A549 (cell line): Measurements from ENCODE around the gene DGKD. TPM values are rescaled to one million over a fixed set of nuclear protein-coding genes. Genes with fewer than 3 reads are reported as not detected.

Experiments used
- ATAC-seq, 2 experiments: fragments of 200-7000 bp in 1 of 2; fragments of >200 bp in 1 of 2; cut with Nextera tagmentation in 1 of 2; cut with Tn5 transposase in 1 of 2; 3 replicates each; pipeline versions ENCODE4 v1.8.0 to v1.9.1; 2018 to 2020; ENCODE audit warnings: mild to moderate bottlenecking in 1 of 2, moderate library complexity in 1 of 2
- CTCF ChIA-PET: fragments of 300-600 bp; sonication (Branson Sonifier 250); formaldehyde crosslinking; extraction: SDS; loops from one replicate; lab custom pipeline; 2021; ENCODE audit warnings: antibody characterized with exemption, inconsistent platforms; lab: Yijun Ruan, JAX
- POLR2A ChIA-PET: fragments of 350-600 bp; formaldehyde crosslinking; extraction: SDS; loops from one replicate; lab custom pipeline; 2021; ENCODE audit warnings: antibody characterized with exemption, inconsistent platforms; lab: Yijun Ruan, JAX
- DNase-seq, 2 experiments: peaks; one replicate each; pipeline versions ENCODE4 v3.0.0 to v3.0.0-alpha.2; 2011 to 2016; ENCODE audit warnings: low read depth in 1 of 2, low spot score in 1 of 2
- FAIRE-seq: peaks from 2 replicates; lab custom pipeline; 2011; peaks lifted over from hg19 to GRCh38; lab: Jason Lieb, UNC
- H3K27ac ChIP-seq, 2 experiments: fragments of >200 bp; sonication (Bioruptor Twin); formaldehyde crosslinking; 3 replicates each; pipeline ENCODE4 v1.5.1; 2016 to 2017
- H3K4me1 ChIP-seq: fragments of >200 bp; sonication (Bioruptor Twin); formaldehyde crosslinking; 3 replicates; pipeline ENCODE4 v1.6.1; 2016
- H3K4me2 ChIP-seq: fragments of >200 bp; sonication (Bioruptor Twin); formaldehyde crosslinking; 3 replicates; pipeline ENCODE4 v1.6.1; 2016
- H3K4me3 ChIP-seq: fragments of >200 bp; sonication (Bioruptor Twin); formaldehyde crosslinking; 3 replicates; pipeline ENCODE4 v1.5.1; 2016
- H3K9me3 ChIP-seq: fragments of >200 bp; sonication (Bioruptor Twin); formaldehyde crosslinking; 3 replicates; pipeline ENCODE4 v1.6.1; 2016
- ATOH8 ChIP-seq: fragments of 250-450 bp; sonication (Bioruptor Pico); IDR thresholded peaks from 2 replicates; pipeline ENCODE4 v1.5.0; 2020; ENCODE audit warnings: low read depth, mild to moderate bottlenecking, moderate library complexity
- BCL3 ChIP-seq: fragments of >200 bp; sonication (Bioruptor Twin); formaldehyde crosslinking; IDR thresholded peaks from 3 replicates; pipeline ENCODE4 v1.6.1; 2016
- CEBPB ChIP-seq, 2 experiments: fragments of >200 bp in 1 of 2; sonication (Bioruptor Twin) in 1 of 2; formaldehyde crosslinking in 1 of 2; IDR thresholded peaks; 2 replicates each; pipeline ENCODE4 v1.6.1; 2012 to 2016
- EHMT2 ChIP-seq: fragments of 200-600 bp; sonication (generic); IDR thresholded peaks from 2 replicates; pipeline ENCODE4 v1.6.1; 2016; ENCODE audit warnings: antibody characterized with exemption, low read depth, mild to moderate bottlenecking, moderate library complexity
- ESRRA ChIP-seq: fragments of 150-350 bp; IDR thresholded peaks from 2 replicates; pipeline ENCODE4 v1.6.1; 2014; ENCODE audit warnings: mild to moderate bottlenecking, low read length, borderline replicate concordance
- FOSL2 ChIP-seq, 2 experiments: fragments of 450-650 bp in 1 of 2; fragments of >200 bp in 1 of 2; sonication (Bioruptor Twin) in 1 of 2; formaldehyde crosslinking; IDR thresholded peaks; 2 replicates each; pipeline versions ENCODE4 v1.5.0 to v1.6.1; 2016 to 2020; ENCODE audit warnings: mild to moderate bottlenecking in 1 of 2, moderate library complexity in 1 of 2
- FOXS1 ChIP-seq: fragments of 250-450 bp; sonication (Bioruptor Pico); IDR thresholded peaks from 2 replicates; pipeline ENCODE4 v1.5.0; 2020; ENCODE audit warnings: mild to moderate bottlenecking, moderate library complexity
- GATA3 ChIP-seq: IDR thresholded peaks from 2 replicates; pipeline ENCODE4 v1.6.1; 2012; ENCODE audit warnings: borderline replicate concordance
- HOXA7 ChIP-seq: fragments of 250-450 bp; sonication (Bioruptor Pico); IDR thresholded peaks from 2 replicates; pipeline ENCODE4 v1.5.0; 2020; ENCODE audit warnings: mild to moderate bottlenecking, moderate library complexity
- HOXB13 ChIP-seq: fragments of 250-450 bp; sonication (Bioruptor Pico); IDR thresholded peaks from 2 replicates; pipeline ENCODE4 v1.5.0; 2020; ENCODE audit warnings: low read depth, mild to moderate bottlenecking, moderate library complexity
- HOXB5 ChIP-seq: fragments of 250-450 bp; sonication (Bioruptor Pico); IDR thresholded peaks from 2 replicates; pipeline ENCODE4 v1.5.0; 2020; ENCODE audit warnings: mild to moderate bottlenecking, moderate library complexity
- JUN ChIP-seq, 2 experiments: fragments of >200 bp; sonication (Bioruptor Twin); formaldehyde crosslinking; IDR thresholded peaks; 2 replicates in 1 of 2; 3 replicates in 1 of 2; pipeline ENCODE4 v1.6.1; 2016 to 2017
- KDM5A ChIP-seq: fragments of 200-600 bp; sonication (generic); IDR thresholded peaks from 2 replicates; pipeline ENCODE4 v1.6.1; 2016; ENCODE audit warnings: antibody characterized with exemption, mild to moderate bottlenecking
- MAX ChIP-seq: IDR thresholded peaks from 2 replicates; pipeline ENCODE4 v1.6.1; 2012
- NFE2L2 ChIP-seq: fragments of 150-350 bp; conservative IDR thresholded peaks from 2 replicates; pipeline ENCODE4 v1.6.1; 2014; ENCODE audit warnings: low read length
- NPAS2 ChIP-seq: fragments of 250-450 bp; sonication (Bioruptor Pico); IDR thresholded peaks from 2 replicates; pipeline ENCODE4 v1.8.0; 2022; ENCODE audit warnings: mild to moderate bottlenecking, moderate library complexity, borderline replicate concordance
- PBX3 ChIP-seq: IDR thresholded peaks from 2 replicates; pipeline ENCODE4 v1.6.1; 2012
- POLR2A ChIP-seq: IDR thresholded peaks from 2 replicates; pipeline ENCODE4 v1.6.1; 2012; ENCODE audit warnings: mild to moderate bottlenecking, low read length
- RFX5 ChIP-seq: fragments of 450-650 bp; IDR thresholded peaks from 2 replicates; pipeline ENCODE4 v1.7.1; 2014; ENCODE audit warnings: antibody characterized with exemption, mild to moderate bottlenecking, moderate library complexity
- SMC3 ChIP-seq: fragments of >200 bp; sonication (Bioruptor Twin); formaldehyde crosslinking; IDR thresholded peaks from 3 replicates; pipeline ENCODE4 v1.6.1; 2018; ENCODE audit warnings: inconsistent platforms
- SREBF2 ChIP-seq: fragments of 450-650 bp; IDR thresholded peaks from 2 replicates; pipeline ENCODE4 v1.6.1; 2014; ENCODE audit warnings: mild to moderate bottlenecking, moderate library complexity
- ZFP36 ChIP-seq: fragments of 450-650 bp; IDR thresholded peaks from 2 replicates; pipeline ENCODE4 v1.6.1; 2014; ENCODE audit warnings: borderline replicate concordance; ENCODE audit not compliant: partially characterized antibody
- ZSCAN20 ChIP-seq: fragments of 250-450 bp; sonication (Bioruptor Pico); IDR thresholded peaks from 2 replicates; pipeline ENCODE4 v1.8.0; 2022; ENCODE audit warnings: mild to moderate bottlenecking, moderate library complexity
- WGBS: methylation state at CpG from one replicate; pipeline ENCODE4 v1.1.6; 2017; ENCODE audit errors: missing lambda C conversion rate; 5-methylcytosine and 5-hydroxymethylcytosine counted together
- polyA plus RNA-seq, 4 experiments: library from polyadenylated mRNA; depleted of rRNA in 3 of 4; stranded (reverse); fragments of >200 nt; fragmentation: RNase III in 1 of 4; extraction: RNeasy Plus Mini Kit Qiagen cat#74134 plus additional on column Dnase treatment in 1 of 4; gene quantifications; 2 replicates in 3 of 4; 3 replicates in 1 of 4; pipeline ENCODE4 v1.2.3, GENCODE V29; 2011 to 2017

Gene DGKD
- polyA plus RNA-seq, 2 of the 4 experiments (the other 2 are of a cell fraction): 68.8 to 99.6 TPM

GRCh38 chr2:233341296-233341695 lies 13.0 kb upstream of the DGKD start:
- TF ChIP-seq FOXS1 (CRISPR knock-in tag): no peak
- no peak for TF ChIP-seq MAX
- no peak for TF ChIP-seq HOXB13 (CRISPR knock-in tag)
- no peak for TF ChIP-seq ZFP36
- TF ChIP-seq JUN (IDR thresholded peaks at IDR 0.05): no peak
- TF ChIP-seq SMC3: no peak
- WGBS: 87% methylated on average over 3 of the region's 3 CpGs
- FAIRE-seq: no peak
- no peak overlapping the region for H3K27ac ChIP-seq
- H3K4me2 ChIP-seq: no peak overlapping the region
- no peak for DNase-seq
- H3K4me3 ChIP-seq: no peak overlapping the region
- H3K4me1 ChIP-seq: 0 out of 3 replicates have a peak, but pooled peaks cover 3% of the 10 kb centered on the region
- ATAC-seq: no peak
- H3K9me3 ChIP-seq: peaks cover 5% of the 10 kb centered on the region; the same call in 1 of the 3 replicates
- CTCF ChIA-PET: interaction anchor here (0.5 to 2.8 kb wide), 4 partner anchors 10 to 491 kb away, joined by 3 to 6 read pairs (median 5); no protein-coding TSS in a partner anchor
- POLR2A ChIA-PET: no interaction called here

- H3K4me3 ChIP-seq: no peak overlapping the region
- ChIA-PET CTCF (interaction anchor here (0.7 to 2.8 kb wide), 8 partner anchors 8 to 1774 kb away, joined by 3 to 6 read pairs (median 4); no protein-coding TSS in a partner anchor), POLR2A (no interaction called here)
- 0 out of 3 replicates have a peak, but pooled peaks cover 3% of the 10 kb centered on the region for H3K4me1 ChIP-seq
- TF ChIP-seq NFE2L2 (no peak), ZSCAN20 (CRISPR knock-in tag) (no peak), ZFP36 (no peak), SMC3 (no peak), HOXA7 (no peak), ESRRA (no peak), JUN (IDR thresholded peaks at IDR 0.05) (no peak), KDM5A (no peak), GATA3 (no peak), PBX3 (no peak), HOXB5 (no peak), ATOH8 (CRISPR knock-in tag) (no peak)
- H3K4me2 ChIP-seq: no peak overlapping the region
- no peak for FAIRE-seq
- DNase-seq: no peak
- WGBS: 82% methylated on average over 5 of the region's 5 CpGs
- no peak overlapping the region for H3K27ac ChIP-seq
- H3K9me3 ChIP-seq: peaks cover 5% of the 10 kb centered on the region; the same call in 1 of the 3 replicates
- ATAC-seq: no peak
These were observed 12.0 kb upstream of the DGKD start for GRCh38 chr2:233342301-233342700.

- FAIRE-seq (no peak), ATAC-seq (no peak), DNase-seq (no peak)
- no peak for TF ChIP-seq BCL3
- no peak for TF ChIP-seq RFX5
- TF ChIP-seq FOSL2 (IDR thresholded peaks at IDR 0.05): no peak
- no peak for TF ChIP-seq FOSL2 (CRISPR knock-in tag; IDR thresholded peaks at IDR 0.05)
- TF ChIP-seq EHMT2: no peak
- no peak for TF ChIP-seq SREBF2
- no peak for TF ChIP-seq POLR2A
- TF ChIP-seq CEBPB (IDR thresholded peaks at IDR 0.05): peak in 1 of 2 experiments; percentile 25; a peak in 1 of 4 replicates
- no peak for TF ChIP-seq NPAS2 (CRISPR knock-in tag)
- Histone ChIP-seq H3K4me1 (0 out of 3 replicates have a peak, but pooled peaks cover 3% of the 10 kb centered on the region), H3K4me3 (no peak overlapping the region), H3K9me3 (peaks cover 5% of the 10 kb centered on the region; the same call in 1 of the 3 replicates), H3K4me2 (no peak overlapping the region), H3K27ac (no peak overlapping the region)
- ChIA-PET POLR2A (interaction anchor here (0.6 kb wide), 1 partner anchor 57 kb away, joined by 5 read pairs; no protein-coding TSS in a partner anchor), CTCF (interaction anchor here (0.7 to 2.8 kb wide), 5 partner anchors 10 to 490 kb away, joined by 4 to 6 read pairs (median 5); no protein-coding TSS in a partner anchor)
- WGBS: 83% methylated on average over 15 of the region's 15 CpGs
These were observed 11.1 kb upstream of the DGKD start for GRCh38 chr2:233343171-233343705.
